Brain microvascular endothelial cell (primary cell): ENCODE data around the gene KPRP.

Experiments used
- DNase-seq: peaks from one replicate; pipeline ENCODE4 v3.0.0-alpha.2; 2020
- H3K27ac ChIP-seq: fragments of 250-450 bp; sonication (Bioruptor Pico); 2 replicates; pipeline ENCODE4 v1.5.1; 2020; ENCODE audit warnings: mild to moderate bottlenecking, moderate library complexity
- H3K27me3 ChIP-seq: fragments of 250-450 bp; sonication (Bioruptor Pico); replicated peaks from 2 replicates; pipeline ENCODE4 v1.5.1; 2020; ENCODE audit warnings: mild to moderate bottlenecking
- H3K36me3 ChIP-seq: fragments of 250-450 bp; sonication (Bioruptor Pico); replicated peaks from 2 replicates; pipeline ENCODE4 v1.5.1; 2020; ENCODE audit warnings: mild to moderate bottlenecking
- H3K4me3 ChIP-seq: 2 replicates; pipeline ENCODE4 v1.5.1; 2011; ENCODE audit warnings: low read depth, mild to moderate bottlenecking, control low read depth, low read length, moderate library complexity
- CTCF ChIP-seq: IDR thresholded peaks from 2 replicates; pipeline ENCODE4 v1.5.1; 2011; ENCODE audit warnings: low read depth, mild to moderate bottlenecking, moderate library complexity, low read length, control low read depth, inconsistent platforms; ENCODE audit errors: missing control alignments
- in situ Hi-C: cut with HindIII; loops from 2 replicates; pipeline ENCODE4 v1.10.0; 2017; ENCODE audit warnings: low sequenced_read_pairs, low pct_ligation_motif_present

Gene KPRP

GRCh38 chr1:152757747-152758146 lies at the start of gene KPRP:
Gene KPRP (plus strand): TSS chr1:152758025. CDS start chr1:152759589, 1,564 bp downstream.
- no peak for TF ChIP-seq CTCF
- Histone ChIP-seq H3K27ac (no peak within 1 kb of the TSS), H3K36me3 (no peaks in the 10 kb centered on the region), H3K27me3 (no peaks in the 10 kb centered on the region), H3K4me3 (no peak within 1 kb of the TSS)
- in situ Hi-C loops: no loop called here
- no peak for DNase-seq

- no peaks in the 10 kb centered on the region for H3K36me3 ChIP-seq
- no peak overlapping the region for H3K27ac ChIP-seq
- no peak overlapping the region for H3K4me3 ChIP-seq
- no peak for TF ChIP-seq CTCF
- in situ Hi-C loops: no loop called here
- DNase-seq: no peak
- H3K27me3 ChIP-seq: no peaks in the 10 kb centered on the region
Measured at GRCh38 chr1:152718238-152718637, 39.6 kb upstream of the KPRP start.

- in situ Hi-C loops: no loop called here
- no peak for DNase-seq
- Histone ChIP-seq H3K27ac (no peak overlapping the region), H3K36me3 (no peaks in the 10 kb centered on the region), H3K4me3 (no peak overlapping the region), H3K27me3 (no peaks in the 10 kb centered on the region)
- TF ChIP-seq CTCF: no peak
Measured at GRCh38 chr1:152725261-152725660, 32.6 kb upstream of the KPRP start.

- in situ Hi-C loops: no loop called here
- no peak for DNase-seq
- Histone ChIP-seq H3K27me3 (no peaks in the 10 kb centered on the region), H3K36me3 (no peaks in the 10 kb centered on the region), H3K4me3 (no peak overlapping the region), H3K27ac (no peak overlapping the region)
- no peak for TF ChIP-seq CTCF
Measured at GRCh38 chr1:152728986-152729385, 28.8 kb upstream of the KPRP start.

GRCh38 chr1:152735648-152736047 lies 22.2 kb upstream of the KPRP start:
- H3K4me3 ChIP-seq: no peak overlapping the region
- H3K36me3 ChIP-seq: no peaks in the 10 kb centered on the region
- in situ Hi-C loops: no loop called here
- no peak overlapping the region for H3K27ac ChIP-seq
- H3K27me3 ChIP-seq: no peaks in the 10 kb centered on the region
- DNase-seq: no peak
- TF ChIP-seq CTCF: peak; percentile 40

GRCh38 chr1:152737997-152738396 lies 19.8 kb upstream of the KPRP start:
- Histone ChIP-seq H3K36me3 (no peaks in the 10 kb centered on the region), H3K27me3 (no peaks in the 10 kb centered on the region), H3K4me3 (no peak overlapping the region), H3K27ac (no peak overlapping the region)
- no peak for TF ChIP-seq CTCF
- in situ Hi-C loops: no loop called here
- DNase-seq: no peak
